Spleen (tissue), 7 donors: ENCODE results near the gene DUSP3.

ENCODE experiments used
- CTCF ChIP-seq, 11 experiments: fragments of 200-600 bp in 7 of 11; fragments of 450-650 bp in 4 of 11; sonication (generic) in 4 of 11; IDR thresholded peaks in 8 of 11; conservative IDR thresholded peaks in 3 of 11; 1 replicate in 7 of 11; 2 replicates in 4 of 11; pipeline versions ENCODE4 v1.4.0 to v1.8.0; 2016 to 2021; ENCODE audit warnings: antibody characterized with exemption in 11 of 11, inconsistent platforms in 4 of 11, mild to moderate bottlenecking in 1 of 11
- POLR2A ChIP-seq, 3 donors: fragments of 450-650 bp; IDR thresholded peaks; one replicate each; pipeline ENCODE4 v1.5.1; 2017; ENCODE audit warnings: antibody characterized with exemption in 3 of 3, mild to moderate bottlenecking in 1 of 3
- POLR2AphosphoS5 ChIP-seq, 3 donors: sonication (generic); formaldehyde crosslinking; IDR thresholded peaks; one replicate each; pipeline ENCODE4 v1.5.1; 2017; ENCODE audit warnings: antibody characterized with exemption in 3 of 3
- donor health status: DM: no; HTN: no; CAD: no; lungs with moderate emphysema.
- donor health status: DM: no; HTN: no; CAD: no.
- donor health status: DM: no; HTN: no; CAD: no.

- TF ChIP-seq CTCF (IDR thresholded peaks at IDR 0.05 in 8 of 11, conservative IDR thresholded peaks at IDR 0.05 in 3 of 11) (no peak), POLR2A (IDR thresholded peaks at IDR 0.05) (no peak), POLR2AphosphoS5 (IDR thresholded peaks at IDR 0.05) (no peak)
Observed at GRCh38 chr17:43789482-43789881, 10.7 kb upstream of the DUSP3 start.
